ENCODE results near the gene BRD7.

BRD7 gene

DNA sequence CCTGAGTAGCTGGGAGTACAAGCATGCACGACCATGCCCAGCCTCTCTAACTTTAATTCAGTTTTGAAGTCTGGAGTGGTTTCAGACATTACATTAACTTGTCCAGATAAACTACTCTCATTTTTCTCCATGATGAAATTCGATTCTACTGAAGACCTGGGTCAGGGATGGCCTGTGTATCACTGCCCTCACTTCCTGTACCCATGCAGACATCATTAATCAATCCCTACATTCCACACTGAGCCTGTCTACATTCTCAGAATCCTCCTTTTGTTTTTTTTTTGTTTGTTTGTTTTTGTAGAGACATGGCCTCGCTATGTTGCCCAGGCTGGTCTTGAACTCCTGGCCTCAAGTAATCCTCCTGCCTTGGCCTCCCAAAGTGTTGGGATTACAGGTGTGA lies 79.9 kb downstream of the BRD7 start:
- DNase-seq: no peak
- ATAC-seq: no peak

DNA sequence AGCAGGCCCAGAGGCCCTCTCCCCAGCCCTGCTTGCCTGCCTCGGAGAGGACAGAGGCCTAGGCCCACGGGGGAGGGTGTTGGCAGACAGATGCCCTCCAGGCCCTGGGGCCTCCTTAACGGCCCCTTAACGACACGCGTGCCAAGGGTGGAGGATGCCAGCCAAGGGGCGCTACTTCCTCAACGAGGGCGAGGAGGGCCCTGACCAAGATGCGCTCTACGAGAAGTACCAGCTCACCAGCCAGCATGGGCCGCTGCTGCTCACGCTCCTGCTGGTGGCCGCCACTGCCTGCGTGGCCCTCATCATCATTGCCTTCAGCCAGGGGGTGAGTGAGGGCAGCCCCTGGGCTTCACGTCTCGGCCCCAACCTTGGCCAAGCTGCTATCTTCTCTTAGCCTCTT lies 80.8 kb downstream of the BRD7 start:
- no peak for DNase-seq

DNA sequence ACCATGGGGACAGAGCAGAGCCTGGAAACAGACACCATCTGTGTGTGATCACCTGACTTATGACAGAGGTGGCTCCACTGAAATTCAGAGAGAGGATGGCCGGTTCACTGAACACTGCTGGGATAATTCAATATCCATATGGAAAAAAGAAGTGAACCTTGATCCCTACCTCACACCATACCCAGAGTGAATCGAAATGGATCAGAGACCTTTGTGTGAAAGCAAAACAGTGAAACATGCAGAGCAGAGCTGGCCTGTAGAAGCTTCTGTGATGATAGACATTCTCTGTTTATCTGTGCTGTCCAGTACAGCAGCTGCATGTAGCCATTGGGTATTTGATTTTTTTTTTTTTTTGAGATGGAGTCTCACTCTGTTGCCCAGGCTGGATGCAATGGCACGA lies 82.1 kb downstream of the BRD7 start:
- DNase-seq (no peak), ATAC-seq (no peak)

More for the DNA sequence above, 80.8 kb downstream of the BRD7 start:
- ATAC-seq: no peak

DNA sequence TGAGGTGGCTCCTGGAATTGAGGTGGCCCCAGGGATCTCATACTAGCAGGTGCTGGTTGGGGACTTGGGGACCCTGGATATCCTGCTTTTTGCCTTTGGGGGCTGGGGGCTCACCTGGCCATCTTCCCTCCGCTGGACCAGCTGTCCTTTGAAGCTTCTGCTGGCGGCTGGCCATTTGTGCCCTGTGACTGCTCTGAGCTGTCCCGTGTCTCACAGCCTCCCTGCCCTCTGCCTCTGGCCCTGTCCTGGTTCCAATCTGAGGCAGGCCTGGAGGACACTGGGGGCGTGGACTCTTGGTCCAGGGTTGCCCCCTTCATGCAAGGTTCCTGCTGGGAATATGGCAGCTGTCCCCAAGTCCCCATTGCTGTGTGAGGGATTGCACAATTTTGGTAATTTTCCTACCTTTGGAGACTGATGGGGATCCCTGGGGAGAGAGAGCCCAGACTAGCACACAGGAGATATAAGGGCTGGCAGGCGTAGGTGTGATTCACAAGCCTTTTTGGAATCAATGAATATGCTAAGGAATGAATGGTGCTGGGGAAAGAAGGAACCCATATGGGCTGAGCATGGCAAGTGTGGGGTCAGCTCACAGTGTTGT lies 83.3 kb downstream of the BRD7 start:
- ATAC-seq (no peak), DNase-seq (no peak)

DNA sequence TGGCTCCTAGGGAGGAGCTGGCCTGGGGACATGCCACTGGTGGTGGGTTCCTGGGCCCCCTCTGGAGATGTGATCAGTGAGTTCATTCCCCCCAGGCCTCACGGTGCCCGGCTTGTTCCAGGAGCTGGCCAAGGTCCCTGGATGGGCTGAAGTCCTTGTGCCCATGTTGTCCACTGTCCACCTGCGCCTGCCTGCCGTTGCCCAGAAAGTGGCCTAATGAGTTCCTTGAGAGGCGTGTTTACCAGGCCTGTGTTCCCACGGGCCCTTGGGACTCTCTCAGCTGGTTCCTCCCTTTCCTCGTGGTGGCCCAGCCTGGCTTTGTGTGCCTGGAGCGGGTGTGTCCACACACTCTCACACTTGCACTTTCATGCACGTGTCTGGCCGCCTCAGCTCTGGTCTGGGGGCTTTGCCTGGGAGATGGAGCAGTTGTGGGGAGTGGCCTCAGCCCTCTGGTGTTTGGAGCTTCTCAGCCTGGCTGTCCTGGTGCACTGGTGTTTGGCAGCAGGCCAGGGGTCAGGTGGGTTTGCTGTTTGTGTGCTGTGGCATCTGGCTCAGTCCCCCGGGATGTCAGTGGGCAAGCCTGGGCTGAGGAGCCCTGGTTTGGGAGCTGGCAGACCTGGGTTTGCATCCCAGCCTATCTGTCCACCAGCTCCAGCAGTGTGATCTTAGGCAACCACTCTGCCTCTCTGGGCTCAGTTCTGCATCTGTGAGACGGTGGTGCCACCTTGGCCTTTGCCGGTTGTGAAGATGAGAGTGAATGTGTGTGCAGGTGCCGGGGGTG lies 84.5 kb downstream of the BRD7 start:
- DNase-seq (no peak), ATAC-seq (no peak)

DNA sequence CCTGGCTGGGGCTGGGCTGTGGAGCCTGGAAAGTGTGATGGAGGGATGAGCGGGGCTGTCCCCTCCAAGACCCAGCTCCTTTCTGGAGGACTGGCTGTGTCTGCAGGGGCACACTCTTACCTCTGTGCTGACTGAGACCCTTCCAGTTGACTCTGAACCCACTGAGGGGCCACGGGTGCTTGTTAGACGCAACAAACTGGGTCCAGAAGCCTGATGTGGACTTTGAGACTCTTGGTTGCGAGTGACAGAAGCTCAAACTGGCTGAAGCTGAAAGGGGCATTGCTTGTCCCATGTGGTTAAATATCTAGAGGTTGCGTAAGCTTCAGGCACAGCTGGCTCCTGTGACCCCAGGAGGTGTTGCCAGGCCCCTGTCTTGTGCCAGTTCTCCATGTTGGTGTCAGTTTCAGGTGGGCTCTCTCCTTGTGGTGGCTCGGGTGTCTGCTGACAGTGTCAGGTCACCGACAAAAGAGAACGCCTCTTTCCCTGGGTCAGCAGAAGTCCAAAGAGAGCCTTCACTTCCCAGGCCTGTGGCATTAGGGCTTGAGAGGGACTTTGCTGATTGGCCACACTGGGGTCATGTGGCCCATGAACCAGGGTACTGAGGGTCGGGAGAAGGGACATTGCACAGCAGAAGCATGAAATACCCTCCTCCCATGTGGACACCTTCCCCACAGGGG lies 85.7 kb downstream of the BRD7 start:
- no peak for ATAC-seq

DNA sequence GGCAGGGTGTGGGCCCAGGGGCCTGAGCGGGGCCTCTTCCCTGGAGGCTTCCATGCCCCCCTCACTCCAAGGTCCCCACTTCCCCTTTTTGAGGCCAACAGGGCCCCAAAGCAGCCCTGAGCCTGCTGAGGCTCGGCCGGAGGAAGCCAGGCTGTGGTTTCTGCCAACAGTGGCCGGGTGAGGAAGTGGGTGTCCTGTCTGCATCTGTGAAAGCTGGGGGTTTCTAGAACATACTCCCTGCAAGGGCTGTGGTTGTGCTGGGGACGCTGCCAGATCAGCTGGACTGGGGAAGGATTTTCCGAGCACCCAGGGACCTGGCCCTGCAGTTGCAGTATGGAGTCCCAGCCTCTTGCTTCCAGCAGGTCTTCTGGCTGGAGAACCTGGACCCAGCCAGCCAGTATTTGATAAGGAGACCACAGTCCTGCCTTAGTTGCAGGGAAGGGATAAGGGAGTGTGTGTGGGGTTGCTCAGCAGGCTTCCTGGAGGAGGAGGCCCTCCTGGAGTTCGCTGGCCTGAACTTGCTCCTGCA lies 86.7 kb downstream of the BRD7 start:
- peak; percentile 68 for DNase-seq
- ATAC-seq: peak; percentile 53

More for the DNA sequence above, 85.7 kb downstream of the BRD7 start:
- DNase-seq: no peak

DNA sequence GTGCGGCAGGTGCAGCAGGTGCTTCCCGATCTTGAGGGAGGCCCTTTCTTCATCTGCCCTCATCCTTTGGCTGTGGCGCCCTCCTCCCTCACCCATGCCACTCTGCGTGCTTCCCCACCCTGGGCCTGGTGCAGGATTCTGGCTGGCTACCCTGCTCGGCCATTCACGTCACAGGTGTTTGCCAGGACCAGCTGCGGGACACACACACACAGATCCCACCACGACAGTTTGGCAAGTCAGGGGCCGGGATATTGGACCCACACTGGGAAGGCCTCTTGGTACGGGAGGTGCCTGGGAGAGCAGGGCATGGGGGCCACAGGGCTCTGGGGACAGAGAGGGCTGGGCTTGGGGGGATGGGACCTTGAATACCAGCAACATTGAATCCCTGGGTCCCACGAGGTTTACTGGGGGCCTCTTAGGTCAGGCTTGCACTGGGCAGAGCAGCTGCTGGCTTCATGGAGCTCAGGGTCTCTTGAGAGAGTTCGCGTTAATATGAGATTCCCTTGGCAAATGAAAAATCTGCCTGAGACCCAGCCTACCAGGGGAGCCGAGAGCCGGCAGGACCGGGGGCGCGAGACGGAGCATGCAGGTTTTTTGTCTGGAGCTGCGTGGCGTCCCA lies 87.3 kb downstream of the BRD7 start:
- ATAC-seq (no peak), DNase-seq (no peak)

DNA sequence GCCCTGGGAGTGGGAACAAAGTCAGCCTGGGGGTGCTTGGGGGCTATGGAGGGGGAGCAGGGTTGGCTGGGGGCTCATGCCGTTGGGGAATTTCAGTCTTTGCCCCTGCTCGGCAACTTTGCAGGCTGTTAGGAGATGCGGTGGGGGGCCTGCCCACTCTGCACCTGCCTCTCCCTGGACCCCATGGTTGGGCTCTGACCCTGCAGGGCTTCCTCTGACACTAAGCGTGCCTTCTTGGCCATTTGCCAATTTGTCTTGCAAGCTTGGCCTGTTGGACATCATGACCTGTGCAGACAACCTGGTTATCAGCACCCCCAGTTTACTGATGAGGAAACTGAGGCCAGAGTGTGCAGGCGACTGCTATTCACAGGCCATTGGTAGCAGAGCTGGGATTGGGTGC lies 87.9 kb downstream of the BRD7 start:
- DNase-seq (no peak), ATAC-seq (no peak)

DNA sequence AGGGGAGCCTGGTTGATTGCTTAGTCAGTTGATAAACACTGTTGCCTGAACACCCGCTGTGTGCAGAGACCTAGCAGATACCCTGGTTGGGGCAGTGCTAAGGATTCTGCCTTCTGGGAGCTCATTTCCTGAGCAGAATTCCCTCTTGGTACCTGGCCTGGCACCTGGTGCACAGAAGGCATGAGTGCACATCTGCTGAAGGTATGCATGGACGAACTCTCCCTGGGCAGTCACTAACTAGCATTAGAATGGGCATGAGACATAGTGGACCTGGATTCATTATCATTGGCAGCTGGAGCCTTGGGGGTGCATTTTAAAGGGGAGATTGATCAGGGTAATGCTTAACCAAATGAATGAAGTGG lies 89.3 kb downstream of the BRD7 start:
- DNase-seq (no peak), ATAC-seq (no peak)

DNA sequence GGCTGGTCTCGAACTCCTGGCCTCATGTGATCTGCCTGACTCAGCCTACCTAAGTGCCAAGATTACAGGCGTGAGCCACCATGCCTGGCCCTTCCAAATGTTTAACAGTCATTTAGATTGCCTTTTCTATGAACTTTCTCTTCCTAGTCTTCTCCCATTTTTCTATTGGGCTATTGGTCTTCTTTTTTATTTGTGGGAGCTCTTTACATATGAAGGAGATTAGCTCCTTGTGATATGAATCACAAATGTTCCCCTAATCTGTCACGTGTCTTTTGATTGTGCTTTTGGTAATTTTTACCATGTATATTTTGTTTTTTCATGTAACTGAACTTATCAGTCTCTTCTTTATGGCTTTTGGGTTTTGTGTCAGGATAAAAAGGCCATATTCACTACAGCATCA lies 90.5 kb downstream of the BRD7 start:
- no peak for ATAC-seq
- no peak for DNase-seq

DNA sequence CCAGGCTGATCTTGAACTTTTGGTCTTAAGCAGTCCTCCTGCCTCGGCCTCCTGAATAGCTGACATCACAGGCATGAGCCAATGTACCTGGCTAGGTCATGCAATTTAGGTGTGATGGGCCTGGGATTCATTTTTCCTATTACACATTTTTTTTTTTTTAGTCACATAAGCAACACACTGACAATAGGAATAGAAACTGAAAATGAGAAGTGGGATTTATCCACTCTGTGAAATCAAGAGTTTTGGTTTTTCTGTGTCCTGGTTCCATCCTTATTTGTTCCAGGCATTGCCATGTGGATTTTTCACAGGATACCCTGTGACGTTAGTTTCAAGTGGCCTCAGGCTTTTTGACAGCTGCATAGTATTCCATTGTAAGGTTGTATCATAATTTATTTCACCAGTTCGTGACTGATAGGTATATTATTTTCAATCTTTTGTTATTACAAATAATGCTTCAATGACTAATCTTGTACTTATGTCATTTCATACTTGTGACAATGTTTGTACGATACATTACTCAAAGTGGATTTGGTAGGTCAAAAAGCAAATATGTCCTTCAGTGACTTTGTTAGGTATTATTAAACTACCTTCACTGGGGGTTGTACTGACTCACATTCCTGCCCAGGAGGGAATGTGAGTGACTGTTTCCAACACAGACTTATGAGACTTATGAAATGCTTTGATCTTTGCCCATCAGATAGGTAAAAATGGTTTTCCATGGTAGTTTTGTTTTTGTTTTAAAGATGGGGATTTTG lies 91.8 kb downstream of the BRD7 start:
- peak; percentile 61 for ATAC-seq
- no peak for DNase-seq

DNA sequence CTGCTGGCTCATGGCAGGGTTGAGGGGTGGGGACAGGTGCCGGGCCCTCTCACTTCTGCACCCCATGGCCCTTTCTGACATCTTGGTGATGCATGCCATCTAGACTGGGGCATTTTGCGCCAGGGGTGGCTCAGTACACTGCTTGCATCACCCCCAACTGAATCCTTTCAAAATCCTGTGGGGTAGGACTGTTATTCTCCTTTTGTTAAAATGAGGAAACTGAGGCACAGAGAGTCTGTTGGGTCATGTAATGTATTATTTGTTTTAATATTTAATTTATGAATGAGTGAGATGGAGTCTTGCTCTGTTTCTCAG lies 92.5 kb downstream of the BRD7 start:
- no peak for ATAC-seq
- DNase-seq: no peak

DNA sequence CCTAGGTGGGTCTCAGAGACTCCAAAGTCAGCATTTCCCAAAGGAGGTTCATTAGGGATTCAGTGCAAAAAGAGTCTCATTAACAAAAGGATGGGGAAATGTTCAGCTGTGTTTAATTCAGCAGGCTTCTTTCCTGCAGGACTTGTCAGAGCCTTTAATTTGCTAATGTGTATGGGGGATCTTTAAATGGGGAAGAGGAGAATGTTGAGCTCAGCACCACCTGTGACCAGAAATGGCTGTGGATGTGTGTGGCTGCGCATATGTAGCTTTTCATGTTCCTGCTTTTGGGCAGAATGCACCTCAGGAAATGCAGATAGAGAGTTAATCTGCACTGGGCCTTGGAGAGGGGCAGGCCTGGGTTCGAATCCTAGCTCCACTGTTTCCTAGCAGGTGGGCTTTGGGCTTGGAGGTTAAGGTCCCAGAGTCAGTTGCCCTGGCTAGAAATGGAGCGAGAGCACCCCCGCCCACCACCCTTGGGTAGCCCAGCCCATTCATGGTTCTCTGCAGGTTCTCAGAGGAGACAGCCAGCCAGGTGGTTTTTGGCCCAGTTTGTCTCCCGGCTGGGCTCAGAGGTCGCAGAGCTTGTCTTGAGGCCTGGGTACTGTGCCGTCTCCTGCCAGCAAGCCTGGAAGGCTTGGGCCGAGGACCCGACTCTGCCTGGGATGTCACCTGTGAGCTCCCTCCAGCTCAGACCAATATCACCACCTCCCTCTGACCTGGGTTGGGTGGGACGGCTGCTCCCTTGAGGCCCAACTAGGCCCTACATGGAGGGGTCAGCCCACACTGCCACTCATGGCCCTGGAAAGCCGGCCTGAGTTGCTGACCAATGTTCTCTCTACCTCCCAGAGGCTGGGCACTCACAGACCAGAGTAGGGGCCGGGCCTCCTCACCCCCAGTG lies 93.1 kb downstream of the BRD7 start:
- DNase-seq (no peak), ATAC-seq (no peak)

DNA sequence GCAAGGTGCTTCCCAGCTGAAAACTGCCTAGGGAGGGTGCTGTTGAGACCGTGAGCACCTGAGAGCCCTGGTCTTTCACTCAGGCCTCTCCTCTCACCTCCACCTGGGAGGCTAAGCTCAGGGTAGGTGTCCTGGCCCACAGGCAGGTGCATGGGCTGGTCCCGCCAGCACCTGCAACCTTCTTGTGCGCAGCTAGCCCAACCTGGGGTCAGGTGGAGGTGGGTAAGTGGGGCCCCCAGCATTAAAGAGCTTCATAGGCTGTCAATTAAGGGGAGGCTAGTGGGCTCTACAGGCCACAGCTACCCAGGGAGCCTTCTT lies 93.7 kb downstream of the BRD7 start:
- ATAC-seq (no peak), DNase-seq (no peak)

DNA sequence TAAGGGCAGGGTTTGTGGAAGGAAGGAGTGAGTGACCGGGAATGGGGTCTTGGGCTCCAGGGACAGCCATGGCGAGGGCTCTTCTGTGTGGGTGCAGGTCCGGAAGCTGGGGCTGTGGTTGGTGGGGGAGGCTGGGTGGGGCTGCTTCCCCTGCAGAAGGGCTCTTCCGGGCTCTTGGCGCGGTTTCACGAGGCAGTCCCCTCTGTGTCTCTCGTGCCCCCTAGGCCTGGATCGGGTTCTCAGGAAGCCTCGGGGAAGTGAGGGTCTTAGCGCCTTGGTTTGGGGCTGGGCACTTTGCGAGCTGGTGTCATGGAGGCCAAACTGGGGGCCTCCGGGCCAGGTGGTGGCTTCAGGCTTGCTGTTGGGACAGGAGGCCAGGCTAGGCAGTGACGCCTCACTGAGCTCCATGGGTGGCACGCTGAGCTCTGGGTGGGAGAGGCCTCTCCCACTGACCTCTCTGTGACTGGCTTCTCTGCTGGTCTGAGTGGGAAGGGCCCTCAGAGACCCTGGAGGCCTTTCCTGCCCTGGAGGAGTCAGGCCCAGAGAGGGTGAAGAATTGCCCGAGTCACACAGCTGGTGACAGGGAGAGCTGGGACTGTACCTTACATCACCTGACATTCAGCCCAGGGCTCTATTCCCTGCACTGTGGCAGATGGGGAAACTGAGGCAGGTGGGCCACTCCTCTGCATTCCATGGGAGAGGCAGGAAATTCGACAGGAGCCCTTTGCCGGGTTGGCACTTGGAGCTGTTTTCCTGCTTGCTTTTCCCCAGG lies 94.3 kb downstream of the BRD7 start:
- DNase-seq (peak; percentile 61), ATAC-seq (peak; percentile 15)

DNA sequence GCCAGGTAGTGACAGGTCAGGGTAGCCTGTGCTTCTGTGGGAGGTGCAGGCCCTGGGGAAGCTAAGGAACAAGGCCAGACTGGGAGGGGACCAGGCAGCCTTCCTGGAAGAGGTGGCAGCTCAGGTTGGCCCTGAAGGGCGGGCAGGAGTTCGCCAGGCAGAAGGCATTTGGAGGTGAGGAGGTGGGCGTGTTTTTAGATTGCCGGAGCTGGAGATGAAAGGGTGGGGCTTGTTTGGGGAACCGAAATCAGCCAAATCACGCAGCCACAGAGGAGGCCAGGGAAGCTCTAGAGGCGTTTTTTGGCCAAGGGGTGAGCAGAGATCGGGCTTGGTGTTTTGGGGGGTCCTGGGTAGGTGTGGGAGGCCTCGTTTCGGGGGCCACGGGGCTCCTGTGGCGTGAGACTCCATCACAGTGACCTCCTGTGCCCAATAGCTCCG lies 94.9 kb downstream of the BRD7 start:
- peak; percentile 12 for ATAC-seq
- DNase-seq: peak; percentile 62

DNA sequence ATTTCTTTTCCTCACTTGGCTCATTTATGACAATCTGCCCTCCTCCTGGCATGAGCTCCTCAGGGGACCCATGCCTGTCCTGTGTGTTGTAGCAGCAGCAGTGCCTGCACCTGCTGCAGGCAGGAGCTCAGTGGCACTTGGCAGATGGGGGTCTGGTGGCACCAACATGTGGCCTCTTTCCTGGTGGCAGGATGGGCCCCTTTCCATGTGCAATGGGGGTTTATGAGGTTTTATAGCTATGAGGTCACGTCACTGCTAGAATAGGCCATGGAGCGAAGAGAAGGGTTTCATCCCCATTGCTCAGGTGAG lies 95.5 kb downstream of the BRD7 start:
- no peak for DNase-seq
- ATAC-seq: no peak

DNA sequence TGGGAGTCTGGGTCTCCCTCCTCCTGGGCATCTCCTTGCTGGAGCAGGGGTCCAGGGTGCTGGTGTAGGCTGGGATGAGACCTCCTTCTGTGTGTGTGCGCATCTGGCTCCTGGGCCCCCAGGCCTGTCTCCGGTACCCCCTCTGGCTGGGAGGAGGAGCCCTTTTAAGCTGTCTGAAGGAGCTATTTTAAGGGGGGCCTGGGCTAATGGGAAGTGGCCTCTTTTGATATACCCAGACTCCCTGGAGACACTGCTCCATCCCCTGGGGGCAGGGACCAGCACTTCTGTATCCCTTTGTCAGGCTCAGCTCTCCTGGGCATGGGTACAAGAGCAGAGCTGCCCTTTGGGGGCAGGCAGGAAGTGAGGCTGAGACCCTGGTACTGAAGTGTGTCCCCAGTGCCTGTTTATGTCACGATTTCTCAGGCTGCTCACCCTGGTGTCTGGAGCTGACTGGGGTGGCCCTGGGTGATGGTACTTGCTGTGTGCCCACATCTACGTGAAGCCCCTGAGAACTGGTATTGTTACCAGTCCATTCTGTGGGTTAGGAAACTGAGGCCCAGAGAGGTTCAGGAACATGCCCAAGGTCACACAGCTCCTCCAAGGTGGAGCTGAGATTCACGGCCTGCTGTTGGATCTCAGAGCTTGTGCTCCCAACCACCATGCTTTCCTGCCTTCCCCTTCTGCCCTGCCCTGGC lies 96.0 kb downstream of the BRD7 start:
- no peak for DNase-seq
- no peak for ATAC-seq

DNA sequence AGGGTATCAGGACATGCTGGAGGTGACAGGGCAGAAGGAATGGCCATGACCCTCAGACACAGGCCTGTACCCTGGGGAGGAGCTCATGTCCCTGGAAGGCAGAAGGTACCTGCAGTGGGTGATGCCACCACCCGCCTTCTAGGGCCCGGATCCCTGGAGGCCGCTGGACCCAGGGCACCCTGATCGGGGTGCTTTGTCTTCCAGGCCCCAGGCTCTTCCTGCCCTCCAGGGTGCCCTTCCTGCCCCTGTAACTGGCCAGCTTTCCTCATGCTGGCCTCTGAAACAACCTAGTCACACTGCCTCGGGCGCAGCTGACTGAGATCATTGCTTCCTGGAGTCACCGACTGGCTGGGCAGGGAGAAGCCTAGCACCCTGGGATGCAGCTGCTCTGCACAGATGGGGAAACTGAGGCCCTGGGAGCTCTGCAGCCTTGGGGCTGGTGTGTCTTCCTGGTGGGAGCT lies 96.6 kb downstream of the BRD7 start:
- DNase-seq (no peak), ATAC-seq (no peak)
